GM18861 (cell line): Measurements from ENCODE around the gene PRRT2.
"Not testable (repeated sequence)": the region's sequence is repeated elsewhere in the genome, so short reads cannot be mapped to it uniquely, and the experiment has no call there.

Experiments used
- ATAC-seq: cut with Tn5 transposase; IDR thresholded peaks from one replicate; pipeline ENCODE4 v1.9.1; 2021; ENCODE audit not compliant: unreplicated experiment

Gene PRRT2

DNA sequence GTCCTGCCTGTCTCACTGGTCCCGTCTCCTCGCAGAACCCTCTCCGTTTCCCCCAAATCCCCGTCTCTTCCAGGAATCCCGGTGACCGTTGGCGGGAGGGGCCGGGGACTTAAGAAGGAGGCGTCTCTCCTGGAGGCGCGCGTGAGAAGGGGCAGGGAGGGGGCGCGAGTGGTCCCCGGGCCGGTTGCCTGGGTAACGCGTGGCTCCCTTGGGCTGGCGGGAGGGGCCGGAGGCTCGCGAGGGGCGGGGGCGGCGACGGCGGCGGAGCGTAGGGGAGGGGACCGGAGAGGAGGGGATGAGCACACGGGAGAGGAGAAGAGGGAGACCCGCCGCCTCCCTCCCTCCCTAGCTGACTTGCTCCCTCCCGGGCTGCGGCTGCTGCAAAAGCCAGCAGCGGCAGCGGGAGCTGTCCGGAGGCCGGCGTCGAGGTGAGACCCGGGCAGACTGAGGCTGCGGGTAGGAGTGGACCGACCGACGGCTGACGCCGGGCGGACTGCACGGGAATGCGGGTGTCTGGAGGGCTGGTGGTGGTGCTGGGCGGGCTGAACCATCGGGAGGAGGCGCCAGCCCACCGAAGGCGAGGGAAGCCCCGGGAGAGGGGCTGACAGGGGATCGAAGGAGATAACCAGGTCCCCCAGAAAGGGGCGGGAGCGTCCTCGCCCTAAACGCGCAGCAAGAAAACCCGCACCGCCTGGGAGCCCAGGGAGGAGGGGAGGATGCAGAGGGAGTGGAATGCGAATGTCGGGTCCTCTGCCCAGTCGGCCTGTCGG lies at the start of gene PRRT2:
Gene PRRT2, plus strand, starts transcription at position 298 of the 770 bp plus-strand sequence. CDS start 862 bp downstream, outside the sequence.
- no peak for ATAC-seq

DNA sequence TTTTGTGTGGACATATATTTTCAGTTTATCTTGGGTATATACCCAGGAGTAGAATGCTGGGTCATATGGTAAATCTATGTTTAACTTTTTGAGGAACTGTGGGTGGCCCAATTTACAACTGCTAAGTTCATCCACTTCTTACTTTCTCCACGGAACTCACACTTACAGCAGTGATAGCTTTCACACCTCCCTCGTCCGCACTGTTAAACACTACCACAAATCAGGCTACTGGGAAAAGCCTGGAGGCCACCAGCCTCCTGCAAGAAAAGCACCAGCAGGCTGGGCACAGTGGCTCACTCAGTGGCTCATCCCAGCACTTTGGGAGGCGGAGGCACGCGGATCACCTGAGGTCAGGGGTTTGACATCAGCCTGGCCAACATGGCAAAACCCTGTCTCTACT lies 48.7 kb upstream of the PRRT2 start:
- ATAC-seq, result no peak

DNA sequence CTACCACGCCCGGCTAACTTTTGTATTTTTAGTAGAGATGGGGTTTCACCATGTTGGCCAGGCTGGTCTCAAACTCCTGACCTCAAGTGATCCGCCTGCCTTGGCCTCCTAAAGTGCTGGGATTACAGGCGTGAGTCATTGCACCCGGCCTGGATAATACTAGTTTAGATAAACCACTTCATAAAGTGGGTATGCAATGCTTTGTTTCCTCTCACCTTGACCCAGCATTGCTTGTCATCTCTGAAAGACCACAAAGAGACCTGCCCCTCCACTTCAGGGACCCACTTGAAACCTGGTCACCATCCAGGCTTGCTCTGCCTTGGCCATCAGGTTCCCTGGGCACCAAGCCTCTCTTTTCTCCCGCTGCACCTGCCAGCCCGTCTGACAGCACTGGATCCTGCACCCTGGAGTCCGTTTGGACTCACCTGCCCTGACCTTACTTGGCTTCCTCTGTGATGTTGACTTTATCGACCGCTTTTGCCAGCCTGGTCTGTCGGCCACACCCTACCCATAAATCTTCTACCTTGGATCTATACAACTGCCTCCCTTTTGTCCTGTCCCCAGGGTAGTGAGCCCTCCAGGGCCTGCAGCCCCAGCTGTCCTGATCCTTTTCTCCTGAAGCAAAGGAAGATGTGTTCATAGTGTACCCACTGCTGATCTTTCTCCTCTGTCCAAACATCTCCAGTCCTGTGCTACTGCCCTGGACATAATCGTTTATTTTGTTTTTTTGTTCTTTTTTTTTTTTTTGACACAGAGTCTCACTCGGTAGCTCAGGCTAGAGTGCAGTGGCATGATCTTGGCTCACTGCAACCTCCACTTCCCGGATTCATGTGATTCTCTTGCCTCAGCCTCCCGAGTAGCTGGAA lies 46.6 kb upstream of the PRRT2 start:
- no peak for ATAC-seq

DNA sequence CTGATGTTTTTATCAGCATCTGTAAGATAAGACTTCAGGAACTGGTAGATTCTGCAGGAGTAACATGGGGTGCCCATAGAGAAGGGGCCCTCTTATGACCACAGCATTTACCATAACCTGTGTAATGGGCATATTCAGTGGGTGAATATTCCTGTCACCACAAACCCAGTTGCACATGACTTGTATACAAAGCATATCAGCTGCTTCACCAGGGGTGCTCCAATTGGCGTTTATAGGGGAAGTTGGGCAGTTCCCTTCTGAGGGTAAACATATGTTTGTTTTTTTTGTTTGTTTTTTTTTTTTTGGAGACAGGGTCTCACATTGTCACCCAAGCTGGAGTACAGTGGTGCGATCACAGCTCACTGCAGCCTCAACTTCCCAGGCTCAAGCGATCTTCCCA lies 45.4 kb upstream of the PRRT2 start:
- ATAC-seq, result no peak

DNA sequence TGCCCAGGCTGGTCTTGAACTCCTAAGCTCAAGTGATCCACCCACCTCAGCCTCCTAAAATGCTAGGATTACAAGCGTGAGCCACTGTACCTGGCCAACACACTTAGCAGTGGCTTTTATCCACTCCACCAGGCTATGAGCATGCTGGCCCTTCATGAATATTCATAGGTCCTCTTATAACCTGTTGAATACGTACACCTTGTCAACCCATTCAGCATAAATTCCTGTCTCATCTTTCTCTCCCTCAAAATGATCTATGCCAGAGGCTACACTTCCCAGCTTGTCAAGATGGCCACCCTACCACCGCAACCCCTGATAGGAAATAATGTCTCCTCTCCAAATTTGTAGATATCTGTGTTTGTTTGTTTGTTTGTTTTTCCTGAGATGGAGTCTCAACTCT lies 44.9 kb upstream of the PRRT2 start:
- ATAC-seq, result no peak

DNA sequence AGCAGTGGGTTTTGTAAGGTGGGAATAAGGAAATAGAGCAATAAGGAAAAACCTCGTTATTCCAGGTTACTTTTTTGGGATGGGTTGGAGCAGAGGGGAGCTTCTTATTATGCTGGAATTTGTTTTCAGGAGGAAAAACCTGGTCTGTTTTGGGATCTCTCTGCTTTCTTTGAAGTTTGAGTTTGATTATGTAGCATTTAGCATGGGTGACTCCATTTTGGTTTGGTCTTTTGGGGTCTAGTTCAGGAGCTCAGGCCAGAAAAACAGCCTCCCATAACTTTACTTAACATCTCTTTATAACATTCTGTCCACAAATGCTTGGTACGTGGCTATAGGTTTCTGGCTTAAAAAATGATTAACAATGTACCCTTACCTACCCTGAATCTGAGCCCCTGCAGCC lies 42.5 kb upstream of the PRRT2 start:
- ATAC-seq, result no peak

DNA sequence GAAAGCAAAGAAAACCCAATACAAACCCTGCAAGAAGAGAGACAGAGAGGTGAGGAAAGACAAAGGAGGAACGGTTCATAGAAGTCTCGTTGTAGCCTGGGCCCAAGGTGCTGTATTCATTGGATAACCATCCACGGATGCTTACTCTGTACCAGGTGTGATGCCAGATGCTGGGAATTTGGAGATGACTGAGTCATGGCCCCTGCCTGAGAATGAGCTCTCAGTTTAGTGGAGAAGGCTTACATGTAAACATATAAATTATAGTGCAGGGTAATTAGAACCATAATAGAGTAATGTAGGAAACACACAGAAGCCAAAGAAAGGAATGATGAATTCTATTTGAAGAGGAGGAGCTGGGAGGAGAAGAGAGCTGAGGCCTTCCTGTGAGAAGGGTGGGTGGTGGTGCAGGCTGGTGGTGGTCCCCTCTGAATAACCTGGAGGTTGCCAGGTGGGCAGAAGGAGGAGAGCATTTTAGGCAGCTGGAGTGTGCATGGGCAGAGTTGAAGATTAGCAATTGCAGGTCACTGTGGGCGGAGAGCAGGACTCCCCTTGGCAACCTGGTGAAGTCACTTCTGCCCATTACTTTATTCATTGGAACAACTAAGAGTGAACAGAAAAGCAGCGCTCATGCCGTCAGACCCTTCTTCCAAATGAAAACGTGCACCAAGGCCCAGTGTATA lies 41.6 kb upstream of the PRRT2 start:
- ATAC-seq, result no peak

DNA sequence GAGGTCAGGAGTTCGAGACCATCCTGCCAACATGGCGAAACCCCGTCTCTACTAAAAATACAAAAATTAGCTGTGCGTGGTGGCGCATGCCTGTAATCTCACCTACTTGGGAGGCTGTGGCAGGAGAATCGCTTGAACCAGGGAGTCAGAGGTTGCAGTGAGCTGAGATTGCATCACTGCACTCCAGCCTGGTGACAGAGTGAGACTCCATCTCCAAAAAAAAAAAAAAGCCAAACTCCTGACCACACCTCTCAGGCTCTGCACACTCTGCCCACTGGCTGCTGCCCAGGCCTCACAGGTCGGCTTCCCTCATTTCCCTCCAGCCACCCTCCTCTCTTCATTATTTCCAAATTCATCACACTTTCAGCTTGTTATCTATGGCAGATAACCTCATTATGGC lies 39.7 kb upstream of the PRRT2 start:
- not testable (repeated sequence) for ATAC-seq

DNA sequence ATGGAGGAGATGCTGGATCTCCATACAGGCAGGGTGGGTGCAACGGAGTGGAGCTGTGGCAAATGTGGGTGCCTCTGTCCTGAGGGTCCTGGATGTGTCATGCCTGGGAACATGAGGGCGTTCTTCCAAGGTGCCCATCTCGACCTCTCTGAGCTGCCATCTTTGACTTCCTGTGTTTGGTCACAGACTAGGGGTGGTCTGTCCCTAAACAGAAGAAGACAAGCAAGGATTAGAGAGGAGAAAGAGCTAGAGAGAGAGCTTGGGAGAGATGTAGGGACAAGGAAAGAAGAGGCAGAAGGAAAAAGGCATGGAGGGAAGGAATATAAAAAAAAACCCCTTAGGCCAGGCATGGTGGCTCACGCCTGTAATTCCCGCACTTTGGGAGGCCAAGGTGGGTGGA lies 37.3 kb upstream of the PRRT2 start:
- no peak for ATAC-seq

DNA sequence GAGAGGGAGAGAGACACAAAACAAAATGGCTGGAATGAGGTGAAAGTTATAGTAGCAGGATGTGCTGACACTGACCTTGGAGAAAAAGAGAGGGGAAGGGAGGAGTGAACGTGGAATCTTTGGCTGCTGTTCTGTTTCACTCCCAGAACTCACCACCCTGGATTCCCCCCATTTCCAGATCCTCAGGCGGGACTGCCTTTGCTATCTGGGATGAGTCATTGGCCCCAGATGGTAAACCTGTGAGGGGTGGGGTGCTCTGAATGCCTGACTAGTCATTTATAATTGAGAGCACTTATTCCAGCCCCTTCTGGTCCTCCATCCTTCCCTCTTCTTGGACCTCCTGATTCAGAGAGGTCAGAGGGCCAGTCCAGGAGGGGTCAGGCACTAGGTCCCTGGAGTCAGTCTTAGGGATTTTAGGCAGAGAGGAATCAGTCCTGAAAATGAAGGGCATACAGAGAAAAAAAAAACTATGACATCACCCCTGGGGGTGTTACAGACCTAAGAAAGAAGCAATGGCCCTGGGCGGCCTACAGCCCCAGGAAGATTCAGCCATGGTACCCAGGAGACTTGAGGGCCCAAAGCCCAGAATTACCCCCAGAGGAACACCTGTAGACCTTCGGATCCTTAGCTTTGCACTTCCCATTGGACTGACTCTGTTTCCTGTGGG lies 36.1 kb upstream of the PRRT2 start:
- no peak for ATAC-seq

DNA sequence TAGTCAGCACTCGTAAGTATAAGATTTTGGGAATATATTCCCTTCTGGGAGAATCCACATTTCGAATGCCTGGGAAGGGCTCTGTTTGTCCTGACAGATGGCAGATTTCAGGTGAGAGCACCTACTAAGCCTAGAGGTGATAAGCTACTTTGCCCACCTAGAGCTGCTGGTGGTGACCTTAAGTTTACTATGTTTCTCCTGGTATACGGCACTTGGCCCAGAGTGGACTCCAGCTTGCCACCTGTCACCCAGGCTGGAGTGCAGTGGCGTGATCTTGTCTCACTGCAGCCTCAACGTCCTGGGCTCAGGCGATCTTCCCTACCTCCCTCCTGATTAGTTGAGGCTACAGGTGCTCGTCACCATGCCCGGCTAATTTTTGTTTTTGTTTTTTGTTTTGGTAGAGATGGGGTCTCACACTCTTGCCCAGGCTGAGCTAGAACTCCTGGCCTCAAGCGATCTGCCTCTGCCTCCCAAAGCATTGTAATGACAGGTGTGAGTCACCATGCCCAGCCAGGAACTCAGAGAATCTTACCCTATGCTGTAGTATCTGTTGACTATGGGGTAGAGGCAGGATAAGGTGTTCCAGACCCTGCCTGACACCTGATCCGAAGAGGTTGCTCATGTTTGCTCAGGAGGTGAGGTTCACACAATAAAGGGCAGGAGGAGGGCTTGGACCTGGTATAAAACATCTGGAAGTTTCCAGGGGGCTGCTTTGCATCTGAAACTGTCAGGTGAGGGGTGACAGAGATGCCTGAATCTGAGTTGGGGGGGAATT lies 34.2 kb upstream of the PRRT2 start, which contains the start of gene ZG16:
Gene ZG16, plus strand, starts transcription at position 681 of the 775 bp plus-strand sequence. CDS start 1,011 bp downstream, outside the sequence.
- no peak for ATAC-seq

DNA sequence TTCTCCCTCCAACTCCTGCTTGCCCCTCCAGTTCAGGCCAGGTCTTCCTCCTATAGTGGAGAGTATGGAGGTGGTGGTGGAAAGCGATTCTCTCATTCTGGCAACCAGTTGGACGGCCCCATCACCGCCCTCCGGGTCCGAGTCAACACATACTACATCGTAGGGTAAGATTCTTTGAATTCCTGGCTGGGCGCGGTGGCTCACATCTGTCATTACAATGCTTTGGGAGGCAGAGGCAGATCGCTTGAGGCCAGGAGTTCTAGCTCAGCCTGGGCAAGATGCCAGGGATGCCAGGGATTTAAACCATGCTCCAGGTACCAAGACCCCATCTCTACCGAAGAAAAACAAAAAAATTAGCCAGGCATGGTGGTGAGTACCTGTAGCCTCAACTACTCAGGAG lies 32.5 kb upstream of the PRRT2 start:
- ATAC-seq, result no peak

DNA sequence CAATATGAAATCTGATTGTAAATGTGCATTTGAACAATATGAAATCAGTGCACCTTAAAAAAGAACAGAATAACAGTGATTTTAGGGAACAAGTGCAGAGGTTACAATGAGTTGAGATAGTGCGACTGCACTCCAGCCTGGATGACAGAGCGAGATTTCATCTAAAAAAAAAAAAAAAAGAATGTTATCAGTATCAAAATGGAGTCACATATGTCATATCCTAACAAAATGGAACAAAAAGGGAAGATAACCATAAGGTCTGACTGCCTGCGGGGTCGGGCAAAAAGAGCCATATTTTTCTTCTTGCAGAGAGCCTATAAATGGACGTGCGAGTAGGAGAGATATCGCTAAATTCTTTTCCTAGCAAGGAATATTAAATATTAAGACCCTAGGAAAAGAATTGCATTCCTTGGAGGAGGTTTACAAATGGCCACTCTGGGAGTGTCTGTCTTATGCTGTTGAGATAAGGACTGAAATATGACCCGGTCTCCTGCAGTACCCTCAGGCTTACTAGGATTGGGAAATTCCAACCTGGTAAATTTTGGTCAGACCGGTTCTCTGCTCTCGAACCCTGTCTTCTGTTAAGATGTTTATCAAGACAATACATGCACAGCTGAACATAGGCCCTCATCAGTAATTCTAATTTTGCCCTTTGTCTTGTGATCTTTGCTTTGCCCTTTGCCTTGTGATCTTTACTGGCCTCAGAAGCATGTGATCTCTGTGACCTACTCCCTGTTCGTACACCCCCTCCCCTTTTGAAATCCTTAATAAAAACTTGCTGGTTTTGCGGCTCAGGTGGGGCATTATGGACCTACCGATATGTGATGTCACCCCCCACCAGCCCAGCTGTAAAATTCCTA lies 28.7 kb upstream of the PRRT2 start:
- ATAC-seq, result not testable (repeated sequence)

DNA sequence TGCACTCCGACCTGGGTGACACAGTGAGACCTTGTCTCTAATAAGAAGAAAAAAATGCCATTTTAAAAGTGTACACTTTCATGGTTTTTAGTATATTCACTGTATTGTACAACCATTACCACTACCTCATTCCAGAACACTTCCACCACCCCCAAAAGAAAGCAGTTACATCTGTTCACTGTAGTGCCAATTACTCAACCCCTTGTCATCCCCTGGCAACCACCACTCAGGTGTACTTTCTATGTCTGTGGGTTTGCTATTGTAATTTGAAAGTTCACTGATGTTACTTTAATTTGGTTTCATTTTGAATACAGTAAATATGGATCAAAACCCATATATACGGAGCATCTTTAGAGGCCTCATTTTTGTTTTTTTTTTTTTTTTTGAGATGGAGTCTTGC lies 27.8 kb upstream of the PRRT2 start:
- ATAC-seq, result no peak

DNA sequence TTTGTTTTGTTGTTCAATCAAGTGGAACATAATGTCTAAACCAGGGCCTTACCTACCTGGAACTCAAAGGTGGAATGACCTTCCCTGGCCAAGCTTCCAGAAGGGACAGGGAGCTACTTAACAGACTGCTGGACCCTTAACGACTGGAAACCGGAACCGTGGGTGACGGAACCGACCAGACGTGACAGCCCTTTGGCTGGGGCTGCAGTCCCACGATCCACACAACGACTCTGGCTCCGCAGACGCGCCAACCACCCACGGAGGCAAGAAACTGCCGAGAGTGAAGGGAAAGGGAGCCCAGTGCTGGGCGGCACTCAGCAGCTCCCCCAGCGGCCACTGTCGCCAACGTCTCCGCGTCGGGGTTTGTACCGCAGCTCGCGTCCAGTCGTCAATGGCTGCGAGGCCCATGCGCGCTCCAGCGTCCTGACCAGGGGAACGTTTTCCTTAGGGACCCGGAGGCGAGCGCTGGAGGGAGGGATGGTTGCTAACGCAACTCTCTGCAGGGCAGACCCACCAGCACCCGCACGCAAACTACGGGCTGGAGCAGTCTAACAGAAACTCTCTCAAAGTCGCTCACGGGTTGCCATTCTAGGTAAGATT lies 27.0 kb upstream of the PRRT2 start:
- no peak for ATAC-seq

DNA sequence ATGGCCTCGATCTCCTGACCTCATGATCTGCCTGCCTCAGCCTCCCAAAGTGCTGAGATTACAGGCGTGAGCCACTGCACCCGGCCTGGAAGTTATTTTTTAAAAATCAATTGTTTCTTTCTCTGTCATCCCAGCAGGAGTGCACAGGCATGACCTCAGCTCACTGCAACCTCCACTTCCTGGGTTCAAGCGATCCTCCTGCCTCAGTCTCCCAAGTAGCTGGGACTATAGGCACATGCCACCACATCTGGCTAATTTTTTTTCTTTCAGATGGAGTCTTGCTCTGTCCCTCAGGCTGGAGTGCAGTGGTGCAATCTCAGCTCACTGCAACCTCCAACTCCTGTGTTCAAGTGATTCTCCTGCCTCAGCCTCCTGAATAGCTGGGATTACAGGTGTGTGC lies 24.8 kb upstream of the PRRT2 start:
- ATAC-seq, result not testable (repeated sequence)

DNA sequence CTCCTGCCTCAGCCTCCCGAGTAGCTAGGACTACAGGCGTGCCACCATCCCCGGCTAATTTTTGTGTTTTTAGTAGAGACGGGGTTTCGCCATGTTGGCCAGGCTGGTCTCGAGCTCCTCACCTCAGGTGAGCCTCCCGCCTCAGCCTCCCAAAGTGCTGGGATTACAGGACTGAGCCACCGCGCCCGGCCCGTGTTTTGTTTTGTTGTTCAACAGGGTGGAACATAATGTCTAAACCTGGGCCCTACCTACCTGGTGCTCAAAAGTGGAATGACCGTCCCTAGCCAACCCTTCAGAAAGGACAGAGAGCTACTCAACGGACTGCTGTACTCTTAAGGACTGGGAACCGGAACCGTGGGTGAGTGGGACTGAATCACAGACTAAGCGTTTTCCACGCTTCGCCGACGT lies 22.2 kb upstream of the PRRT2 start:
- peak; percentile 4 for ATAC-seq

DNA sequence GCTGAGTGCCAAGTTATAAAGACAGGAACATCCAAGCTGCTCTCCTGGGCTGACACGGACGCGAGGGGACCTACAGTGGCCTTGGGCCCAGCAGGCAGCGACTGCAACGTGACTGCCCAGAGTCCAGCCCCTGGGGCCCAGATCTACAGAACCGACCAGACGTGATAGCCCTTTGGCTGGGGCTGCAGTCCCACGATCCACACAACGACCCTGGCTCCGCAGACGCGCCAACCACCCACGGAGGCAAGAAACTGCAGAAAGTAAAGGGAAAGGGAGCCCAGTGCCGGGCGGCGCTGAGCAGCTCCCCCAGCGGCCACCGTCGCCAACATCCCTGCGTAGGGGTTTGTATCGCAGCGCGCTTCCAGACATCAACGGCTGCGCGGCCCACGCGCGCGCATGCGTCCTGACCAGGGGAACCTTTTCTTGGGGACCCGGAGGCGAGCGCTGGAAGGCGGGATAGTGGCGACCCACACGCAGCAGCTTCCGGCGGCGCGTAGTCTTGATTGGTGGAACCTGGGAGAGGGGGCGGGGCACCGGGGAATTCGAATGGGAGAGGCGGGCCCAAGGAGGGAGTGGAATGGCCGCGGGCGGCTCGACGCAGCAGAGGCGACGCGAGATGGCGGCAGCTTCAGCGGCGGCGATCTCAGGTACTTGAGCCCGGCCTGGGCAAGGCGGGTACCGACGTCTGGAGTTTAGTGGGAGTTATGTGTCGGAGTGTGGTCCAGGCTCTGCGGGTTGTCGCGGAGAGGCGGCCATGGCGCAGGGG lies 21.6 kb upstream of the PRRT2 start, which contains the start of gene KIF22:
Gene KIF22, plus strand, starts transcription at position 569 of the 766 bp plus-strand sequence. Its CDS starts 9 bp downstream, at position 578.
- ATAC-seq, result peak; percentile 81
